ENCODE results near the gene DPP6. TPM values are rescaled to one million over a fixed set of nuclear protein-coding genes. Genes with fewer than 3 reads are reported as not detected.

DPP6 gene
- total and polyA plus RNA-seq, 2 of the 8 experiments (the other 6 are each of a cell fraction or from before 2014, with no cell fraction given), result 4.7 to 6.8 TPM

DNA sequence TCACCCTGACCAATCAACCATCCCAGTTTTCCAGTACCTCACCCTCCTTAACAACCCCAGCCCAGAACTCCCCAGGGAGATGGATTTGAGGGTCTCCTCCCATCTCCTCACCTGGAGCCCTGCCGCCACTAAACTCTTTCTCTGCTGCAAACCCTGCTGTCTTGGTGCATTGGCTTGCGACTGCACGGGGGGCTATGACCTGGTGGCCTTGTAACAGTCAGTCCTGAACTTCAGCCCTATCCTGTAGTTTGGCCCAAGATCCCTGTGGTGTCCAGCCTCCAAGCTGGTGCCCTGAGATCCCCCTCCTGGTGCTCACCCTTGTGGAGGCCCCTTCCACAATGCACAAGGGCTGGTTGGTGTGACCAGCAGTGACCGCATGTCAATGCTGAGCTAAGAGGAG, 858.8 kb downstream of the DPP6 start:
- Histone ChIP-seq H3K79me1 (ENCODE audit: low read depth, low read length) (no peaks in the 10 kb centered on the region), H2BK120ac (replicated peaks; ENCODE audit: low read depth, low read length) (no peak overlapping the region), H2AFZ (ENCODE audit: low read length) (no peak overlapping the region), H4K5ac (ENCODE audit: insufficient read length, low read depth, low read length) (no peak overlapping the region), H2BK5ac (ENCODE audit: low read depth, low read length) (no peak overlapping the region), H3K23me2 (ENCODE audit: low read depth, low read length) (no peaks in the 10 kb centered on the region; the same call in 1 of the 2 replicates), H3K14ac (ENCODE audit: insufficient read length) (no peak overlapping the region), H3K4me2 (ENCODE audit: insufficient read depth in 1 of 2, low read depth in 2 of 2, low read length in 2 of 2) (no peak overlapping the region), H3K9me3 (ENCODE audit: insufficient read depth in 2 of 2, low read depth in 1 of 2, low read length in 1 of 2) (peaks cover 6 to 22% of the 10 kb centered on the region in 2 experiments; a peak in 3 of 4 replicates), H3K56ac (replicated peaks; ENCODE audit: insufficient read length, low read depth, low read length) (no peak overlapping the region), H3K27me3 (replicated peaks in 1 of 4; ENCODE audit: control insufficient read depth in 3 of 4, extremely low read depth in 1 of 4, insufficient read depth in 3 of 4, low read length in 3 of 4) (peaks cover 0 to 9% (median 7%) of the 10 kb centered on the region in 4 experiments; a peak in 5 of 7 replicates), H4K91ac (replicated peaks; ENCODE audit: insufficient read length, low read length) (no peak overlapping the region), H2BK15ac (ENCODE audit: low read length) (no peak overlapping the region), H4K8ac (ENCODE audit: extremely low read depth, insufficient read depth, low read length) (no peak overlapping the region), H3K36me3 (ENCODE audit: control insufficient read depth in 2 of 4, insufficient read depth in 4 of 4, low read length in 3 of 4) (peaks cover 0 to 5% (median 0%) of the 10 kb centered on the region in 4 experiments; a peak in 1 of 8 replicates), H3K4me1 (replicated peaks in 1 of 4; ENCODE audit: control insufficient read depth in 3 of 4, insufficient read depth in 4 of 4, low read length in 3 of 4) (peaks cover 0 to 2% (median 0%) of the 10 kb centered on the region in 4 experiments; a peak in 4 of 7 replicates), H2BK12ac (ENCODE audit: low read depth, low read length) (no peak overlapping the region), H3K23ac (ENCODE audit: insufficient read length) (no peak overlapping the region), H3K79me2 (ENCODE audit: control insufficient read depth in 1 of 2, insufficient read depth in 2 of 2, low read length in 2 of 2) (no peaks in the 10 kb centered on the region), H2BK20ac (ENCODE audit: low read length) (no peak overlapping the region), H3K27ac (ENCODE audit: low read depth, low read length) (no peak overlapping the region), H4K20me1 (replicated peaks in 1 of 2; ENCODE audit: control insufficient read depth in 1 of 2, insufficient read depth in 2 of 2, low read length in 2 of 2) (no peaks in the 10 kb centered on the region), H3K9ac (replicated peaks in 1 of 4; ENCODE audit: extremely low read depth in 1 of 4, low read depth in 3 of 4, low read length in 3 of 4) (no peak overlapping the region), H3K4me3 (ENCODE audit: extremely low read depth in 1 of 4, insufficient read depth in 2 of 4, low read depth in 3 of 4, low read length in 4 of 4) (no peak overlapping the region), H3K18ac (ENCODE audit: extremely low read depth, low read length) (no peak overlapping the region), H2AK5ac (ENCODE audit: low read depth, low read length) (no peak overlapping the region), H3K4ac (replicated peaks; ENCODE audit: insufficient read length, low read depth, low read length) (no peak overlapping the region)
- DNase-seq (ENCODE audit: low read depth in 1 of 2, low spot score in 2 of 2) (no peak), FAIRE-seq (no peak)
- POLR2A ChIA-PET (ENCODE audit: partially characterized antibody), result no interaction called here
- WGBS, 2 experiments (ENCODE audit: extremely low coverage in 1 of 2, insufficient coverage in 1 of 2, insufficient read length in 1 of 2, insufficient replicate concordance in 2 of 2, low coverage in 1 of 2, low lambda C conversion rate in 2 of 2, missing lambda C conversion rate in 1 of 2), result 88% methylated on average over 4 of the region's 4 CpGs; no CpG with 5 or more reads in 1 of the 2 experiments
- CTCF ChIA-PET (ENCODE audit: partially characterized antibody), result interaction anchor here (1.1 to 5.6 kb wide), 4 partner anchors 8 to 183 kb away, joined by 3 to 69 read pairs (median 30); no protein-coding TSS in a partner anchor
- no peak for TF ChIP-seq RXRA (IDR thresholded peaks at IDR 0.05; ENCODE audit: insufficient read depth, low read depth, low read length)
- TF ChIP-seq GTF2F1 (IDR thresholded peaks at IDR 0.05; ENCODE audit: borderline replicate concordance, low read depth, low read length), result no peak
- no peak for TF ChIP-seq CREB1 (IDR thresholded peaks at IDR 0.05)
- TF ChIP-seq, protein P1, sequence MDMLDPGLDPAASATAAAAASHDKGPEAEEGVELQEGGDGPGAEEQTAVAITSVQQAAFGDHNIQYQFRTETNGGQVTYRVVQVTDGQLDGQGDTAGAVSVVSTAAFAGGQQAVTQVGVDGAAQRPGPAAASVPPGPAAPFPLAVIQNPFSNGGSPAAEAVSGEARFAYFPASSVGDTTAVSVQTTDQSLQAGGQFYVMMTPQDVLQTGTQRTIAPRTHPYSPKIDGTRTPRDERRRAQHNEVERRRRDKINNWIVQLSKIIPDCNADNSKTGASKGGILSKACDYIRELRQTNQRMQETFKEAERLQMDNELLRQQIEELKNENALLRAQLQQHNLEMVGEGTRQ (IDR thresholded peaks at IDR 0.05; ENCODE audit: low read length), result no peak
- no peak for TF ChIP-seq MAFK (IDR thresholded peaks at IDR 0.05; ENCODE audit: low read depth, low read length)
- TF ChIP-seq TAF1 (IDR thresholded peaks at IDR 0.05; ENCODE audit: low read depth, low read length), result no peak
- TF ChIP-seq SAP30 (IDR thresholded peaks at IDR 0.05; ENCODE audit: insufficient read depth, insufficient replicate concordance, low read length), result no peak
- TF ChIP-seq SIN3A (conservative IDR thresholded peaks at IDR 0.05 in 1 of 2, IDR thresholded peaks at IDR 0.05 in 1 of 2; ENCODE audit: low read depth in 1 of 2, low read length in 2 of 2), result no peak
- no peak for TF ChIP-seq KDM5A (IDR thresholded peaks at IDR 0.05; ENCODE audit: low read length)
- no peak for TF ChIP-seq CHD2 (IDR thresholded peaks at IDR 0.05; ENCODE audit: low read length)
- TF ChIP-seq EGR1 (IDR thresholded peaks at IDR 0.05; ENCODE audit: borderline replicate concordance, low read depth, low read length), result no peak
- no peak for TF ChIP-seq SIRT6 (IDR thresholded peaks at IDR 0.05; ENCODE audit: low read length)
- no peak for TF ChIP-seq ASH2L (IDR thresholded peaks at IDR 0.05; ENCODE audit: low read length)
- TF ChIP-seq TEAD4 (IDR thresholded peaks at IDR 0.05; ENCODE audit: low read depth, low read length), result no peak
